ENCODE data around the gene ATG2B. TPM values are rescaled to one million over a fixed set of nuclear protein-coding genes. Genes with fewer than 3 reads are reported as not detected.

Gene ATG2B
- total RNA-seq, 5 donors from 2014 or later (not counting 1 experiment from before 2014, with no cell fraction given): 27.7 to 37.3 (median 31.5) TPM

- no peaks in the 10 kb centered on the region for H3K36me3 ChIP-seq (ENCODE audit: control insufficient read depth in 2 of 2, extremely low read depth in 1 of 2, insufficient read depth in 1 of 2, low read length in 1 of 2)
- no peaks in the 10 kb centered on the region for H3K36me3 Mint-ChIP-seq
- ATAC-seq (replicated peaks in 1 of 4): no peak
- WGBS (ENCODE audit: insufficient coverage): 46% methylated on average over 2 of the region's 3 CpGs
- H3K27me3 ChIP-seq (replicated peaks in 1 of 2; ENCODE audit: control insufficient read depth in 2 of 2, extremely low read depth in 1 of 2, insufficient read depth in 2 of 2, low read length in 1 of 2): peaks cover 0 to 34% of the 10 kb centered on the region in 2 experiments
- no peak for DNase-seq
- no peaks in the 10 kb centered on the region for H3K9me3 ChIP-seq
- H3K27ac Mint-ChIP-seq: no peak overlapping the region
- ChIA-PET POLR2A (no interaction called here), CTCF (no interaction called here)
- H3K4me3 ChIP-seq (ENCODE audit: control insufficient read depth in 1 of 2, extremely low read depth in 1 of 2, low read length in 1 of 2): no peak overlapping the region
- peaks cover 18 to 19% of the 10 kb centered on the region in 2 donors for H3K27me3 Mint-ChIP-seq
- no peak overlapping the region for H3K4me3 Mint-ChIP-seq
- H3K9me3 Mint-ChIP-seq: no peaks in the 10 kb centered on the region
- no peaks in the 10 kb centered on the region for H3K4me1 Mint-ChIP-seq
- H3K27ac ChIP-seq (ENCODE audit: low read length): no peak overlapping the region
- H3K4me1 ChIP-seq (ENCODE audit: control insufficient read depth in 1 of 2, extremely low read depth in 1 of 2, insufficient read depth in 2 of 2, low read length in 2 of 2): no peaks in the 10 kb centered on the region
Measured at GRCh38 chr14:96264853-96265252, 98.3 kb downstream of the ATG2B start.

GRCh38 chr14:96264200-96264553 lies 99.0 kb downstream of the ATG2B start:
- H3K4me1 Mint-ChIP-seq: no peaks in the 10 kb centered on the region
- Histone ChIP-seq H3K36me3 (ENCODE audit: control insufficient read depth in 2 of 2, extremely low read depth in 1 of 2, insufficient read depth in 1 of 2, low read length in 1 of 2) (no peaks in the 10 kb centered on the region), H3K4me1 (ENCODE audit: control insufficient read depth in 1 of 2, extremely low read depth in 1 of 2, insufficient read depth in 2 of 2, low read length in 2 of 2) (no peaks in the 10 kb centered on the region), H3K27me3 (replicated peaks in 1 of 2; ENCODE audit: control insufficient read depth in 2 of 2, extremely low read depth in 1 of 2, insufficient read depth in 2 of 2, low read length in 1 of 2) (peaks cover 0 to 33% of the 10 kb centered on the region in 2 experiments), H3K27ac (ENCODE audit: low read length) (no peak overlapping the region), H3K9me3 (no peaks in the 10 kb centered on the region), H3K4me3 (ENCODE audit: control insufficient read depth in 1 of 2, extremely low read depth in 1 of 2, low read length in 1 of 2) (no peak overlapping the region)
- ChIA-PET POLR2A (no interaction called here), CTCF (no interaction called here)
- no peak overlapping the region for H3K4me3 Mint-ChIP-seq
- peaks cover 18 to 19% of the 10 kb centered on the region in 2 donors for H3K27me3 Mint-ChIP-seq
- ATAC-seq (replicated peaks in 1 of 4) (no peak), DNase-seq (no peak)
- H3K36me3 Mint-ChIP-seq: no peaks in the 10 kb centered on the region
- no peak overlapping the region for H3K27ac Mint-ChIP-seq
- 81% methylated on average over 8 of the region's 14 CpGs for WGBS (ENCODE audit: insufficient coverage)
- H3K9me3 Mint-ChIP-seq: no peaks in the 10 kb centered on the region

GRCh38 chr14:96263347-96264199 lies 99.6 kb downstream of the ATG2B start:
- H3K27me3 ChIP-seq (replicated peaks in 1 of 2; ENCODE audit: control insufficient read depth in 2 of 2, extremely low read depth in 1 of 2, insufficient read depth in 2 of 2, low read length in 1 of 2): peaks cover 0 to 27% of the 10 kb centered on the region in 2 experiments
- H3K36me3 ChIP-seq (ENCODE audit: control insufficient read depth in 2 of 2, extremely low read depth in 1 of 2, insufficient read depth in 1 of 2, low read length in 1 of 2): no peaks in the 10 kb centered on the region
- CTCF ChIA-PET: no interaction called here
- no peak overlapping the region for H3K27ac ChIP-seq (ENCODE audit: low read length)
- no peaks in the 10 kb centered on the region for H3K9me3 Mint-ChIP-seq
- H3K4me1 Mint-ChIP-seq: no peaks in the 10 kb centered on the region
- H3K9me3 ChIP-seq: no peaks in the 10 kb centered on the region
- H3K36me3 Mint-ChIP-seq: no peaks in the 10 kb centered on the region
- H3K27me3 Mint-ChIP-seq: peaks cover 18 to 19% of the 10 kb centered on the region in 2 donors
- H3K4me1 ChIP-seq (ENCODE audit: control insufficient read depth in 1 of 2, extremely low read depth in 1 of 2, insufficient read depth in 2 of 2, low read length in 2 of 2): no peaks in the 10 kb centered on the region
- no peak overlapping the region for H3K4me3 ChIP-seq (ENCODE audit: control insufficient read depth in 1 of 2, extremely low read depth in 1 of 2, low read length in 1 of 2)
- WGBS (ENCODE audit: insufficient coverage): 91% methylated on average over 16 of the region's 20 CpGs
- no peak for ATAC-seq (replicated peaks in 1 of 4)
- no peak overlapping the region for H3K27ac Mint-ChIP-seq
- POLR2A ChIA-PET: no interaction called here
- DNase-seq: no peak
- H3K4me3 Mint-ChIP-seq: no peak overlapping the region

GRCh38 chr14:96261772-96262655 lies 101.1 kb downstream of the ATG2B start:
- no peak overlapping the region for H3K27ac Mint-ChIP-seq
- H3K4me3 Mint-ChIP-seq: no peak overlapping the region
- 82% methylated on average over 13 of the region's 16 CpGs for WGBS (ENCODE audit: insufficient coverage)
- Histone ChIP-seq H3K9me3 (no peaks in the 10 kb centered on the region), H3K27ac (ENCODE audit: low read length) (no peak overlapping the region), H3K36me3 (ENCODE audit: control insufficient read depth in 2 of 2, extremely low read depth in 1 of 2, insufficient read depth in 1 of 2, low read length in 1 of 2) (no peaks in the 10 kb centered on the region), H3K4me3 (ENCODE audit: control insufficient read depth in 1 of 2, extremely low read depth in 1 of 2, low read length in 1 of 2) (no peak overlapping the region), H3K4me1 (ENCODE audit: control insufficient read depth in 1 of 2, extremely low read depth in 1 of 2, insufficient read depth in 2 of 2, low read length in 2 of 2) (no peaks in the 10 kb centered on the region), H3K27me3 (replicated peaks in 1 of 2; ENCODE audit: control insufficient read depth in 2 of 2, extremely low read depth in 1 of 2, insufficient read depth in 2 of 2, low read length in 1 of 2) (peaks cover 0 to 26% of the 10 kb centered on the region in 2 experiments)
- peaks cover 23 to 27% of the 10 kb centered on the region in 2 donors for H3K27me3 Mint-ChIP-seq
- POLR2A ChIA-PET: no interaction called here
- ATAC-seq (replicated peaks in 1 of 4) (no peak), DNase-seq (no peak)
- H3K9me3 Mint-ChIP-seq: no peaks in the 10 kb centered on the region
- H3K4me1 Mint-ChIP-seq: no peaks in the 10 kb centered on the region
- CTCF ChIA-PET: no interaction called here
- no peaks in the 10 kb centered on the region for H3K36me3 Mint-ChIP-seq

- Histone ChIP-seq H3K27me3 (replicated peaks in 1 of 2; ENCODE audit: control insufficient read depth in 2 of 2, extremely low read depth in 1 of 2, insufficient read depth in 2 of 2, low read length in 1 of 2) (peaks cover 0 to 24% of the 10 kb centered on the region in 2 experiments), H3K27ac (ENCODE audit: low read length) (no peak overlapping the region), H3K4me3 (ENCODE audit: control insufficient read depth in 1 of 2, extremely low read depth in 1 of 2, low read length in 1 of 2) (no peak overlapping the region), H3K36me3 (ENCODE audit: control insufficient read depth in 2 of 2, extremely low read depth in 1 of 2, insufficient read depth in 1 of 2, low read length in 1 of 2) (no peaks in the 10 kb centered on the region), H3K9me3 (no peaks in the 10 kb centered on the region), H3K4me1 (ENCODE audit: control insufficient read depth in 1 of 2, extremely low read depth in 1 of 2, insufficient read depth in 2 of 2, low read length in 2 of 2) (no peaks in the 10 kb centered on the region)
- no peak overlapping the region for H3K4me3 Mint-ChIP-seq
- H3K27ac Mint-ChIP-seq: no peak overlapping the region
- no peak for DNase-seq
- H3K36me3 Mint-ChIP-seq: no peaks in the 10 kb centered on the region
- ChIA-PET POLR2A (no interaction called here), CTCF (no interaction called here)
- H3K27me3 Mint-ChIP-seq: peaks cover 20 to 26% of the 10 kb centered on the region in 2 donors
- H3K4me1 Mint-ChIP-seq: no peaks in the 10 kb centered on the region
- H3K9me3 Mint-ChIP-seq: no peaks in the 10 kb centered on the region
- WGBS (ENCODE audit: insufficient coverage): 94% methylated on average over 2 of the region's 5 CpGs
- no peak for ATAC-seq (replicated peaks in 1 of 4)
Measured at GRCh38 chr14:96261053-96261452, 102.1 kb downstream of the ATG2B start.

- H3K9me3 ChIP-seq: no peaks in the 10 kb centered on the region
- H3K4me3 Mint-ChIP-seq: no peak overlapping the region
- no peak for ATAC-seq (replicated peaks in 1 of 4)
- ChIA-PET POLR2A (no interaction called here), CTCF (no interaction called here)
- no peak overlapping the region for H3K27ac ChIP-seq (ENCODE audit: low read length)
- no peaks in the 10 kb centered on the region for H3K9me3 Mint-ChIP-seq
- H3K4me3 ChIP-seq (ENCODE audit: control insufficient read depth in 1 of 2, extremely low read depth in 1 of 2, low read length in 1 of 2): no peak overlapping the region
- H3K27me3 ChIP-seq (replicated peaks in 1 of 2; ENCODE audit: control insufficient read depth in 2 of 2, extremely low read depth in 1 of 2, insufficient read depth in 2 of 2, low read length in 1 of 2): peaks cover 0 to 22% of the 10 kb centered on the region in 2 experiments
- peaks cover 21 to 25% of the 10 kb centered on the region in 2 donors for H3K27me3 Mint-ChIP-seq
- WGBS (ENCODE audit: insufficient coverage): 44% methylated on average over 2 of the region's 2 CpGs
- H3K4me1 ChIP-seq (ENCODE audit: control insufficient read depth in 1 of 2, extremely low read depth in 1 of 2, insufficient read depth in 2 of 2, low read length in 2 of 2): no peaks in the 10 kb centered on the region
- H3K27ac Mint-ChIP-seq: no peak overlapping the region
- no peak for DNase-seq
- H3K4me1 Mint-ChIP-seq: no peaks in the 10 kb centered on the region
- H3K36me3 ChIP-seq (ENCODE audit: control insufficient read depth in 2 of 2, extremely low read depth in 1 of 2, insufficient read depth in 1 of 2, low read length in 1 of 2): no peaks in the 10 kb centered on the region
- no peaks in the 10 kb centered on the region for H3K36me3 Mint-ChIP-seq
Measured at GRCh38 chr14:96260341-96260821, 102.8 kb downstream of the ATG2B start.

All from T-cell (primary cell).